Stimulated activated CD8-positive, alpha-beta memory T cell treated with anti-CD3 and anti-CD28 coated beads, Interleukin-12 subunit alpha, Interleukin-12 subunit beta, amount 100 ng/mL, for 1 hour (primary cell): Measurements from ENCODE around the gene LYST.
"Not testable (repeated sequence)": the region's sequence is repeated elsewhere in the genome, so short reads cannot be mapped to it uniquely, and the experiment has no call there.

Source experiments
- DNase-seq: peaks from one replicate; pipeline ENCODE4 v3.0.0-alpha.2; 2020; ENCODE audit warnings: low read depth

LYST gene

GRCh38 chr1:235821361-235821981 is 45.2 kb downstream of the LYST start:
- DNase-seq, result no peak

- no peak for DNase-seq
Measured at GRCh38 chr1:235820061-235820460, 46.6 kb downstream of the LYST start.

GRCh38 chr1:235818632-235819136 is 48.0 kb downstream of the LYST start:
- no peak for DNase-seq

GRCh38 chr1:235817101-235817728 is 49.5 kb downstream of the LYST start:
- no peak for DNase-seq

GRCh38 chr1:235809688-235810397 is 56.9 kb downstream of the LYST start:
- no peak for DNase-seq

GRCh38 chr1:235808223-235808622 is 58.5 kb downstream of the LYST start:
- no peak for DNase-seq

GRCh38 chr1:235806123-235806522 is 60.6 kb downstream of the LYST start:
- no peak for DNase-seq

- no peak for DNase-seq
Measured at GRCh38 chr1:235802573-235803346, 63.9 kb downstream of the LYST start.

GRCh38 chr1:235799264-235799663 is 67.4 kb downstream of the LYST start:
- DNase-seq, result no peak

GRCh38 chr1:235791532-235792060 is 75.1 kb downstream of the LYST start:
- DNase-seq, result no peak

- no peak for DNase-seq
Measured at GRCh38 chr1:235790123-235790522, 76.6 kb downstream of the LYST start.

- not testable (repeated sequence) for DNase-seq
Measured at GRCh38 chr1:235786227-235786898, 80.3 kb downstream of the LYST start.

GRCh38 chr1:235784950-235785349 is 81.8 kb downstream of the LYST start:
- DNase-seq, result no peak

- no peak for DNase-seq
Measured at GRCh38 chr1:235783148-235783776, 83.4 kb downstream of the LYST start.

- DNase-seq, result no peak
Measured at GRCh38 chr1:235782601-235783000, 84.1 kb downstream of the LYST start.

- no peak for DNase-seq
Measured at GRCh38 chr1:235781807-235782206, 84.9 kb downstream of the LYST start.

GRCh38 chr1:235779770-235780169 is 86.9 kb downstream of the LYST start:
- no peak for DNase-seq

- DNase-seq, result no peak
Measured at GRCh38 chr1:235776396-235776795, 90.3 kb downstream of the LYST start.

GRCh38 chr1:235775246-235775860 is 91.4 kb downstream of the LYST start:
- no peak for DNase-seq

- DNase-seq, result no peak
Measured at GRCh38 chr1:235767795-235768194, 98.9 kb downstream of the LYST start.
